Measurements from ENCODE around the gene KLHL1.

KLHL1 gene

DNA sequence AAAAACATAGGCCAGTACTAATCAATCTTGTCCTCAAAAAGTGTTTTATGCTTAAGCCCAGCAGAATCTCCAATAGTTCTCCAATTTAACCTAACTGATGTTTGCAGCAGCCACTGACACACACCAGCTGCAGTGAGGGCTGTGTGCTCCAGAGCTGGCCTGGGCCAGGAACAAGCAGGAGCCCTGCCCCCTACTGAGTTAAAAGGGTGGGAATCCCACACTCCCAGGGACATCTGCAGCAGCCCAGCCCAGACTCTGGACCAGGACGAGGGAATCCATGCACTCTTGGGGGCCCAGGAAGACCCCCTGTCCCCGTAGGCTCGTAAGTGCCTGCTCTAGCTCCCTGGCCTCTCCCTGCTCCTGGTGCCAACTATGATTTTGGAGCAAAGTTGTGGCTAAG, 92.1 kb downstream of the KLHL1 start:
- DNase-seq (ENCODE audit: low spot score) = no peak
- TF ChIP-seq, protein P1, sequence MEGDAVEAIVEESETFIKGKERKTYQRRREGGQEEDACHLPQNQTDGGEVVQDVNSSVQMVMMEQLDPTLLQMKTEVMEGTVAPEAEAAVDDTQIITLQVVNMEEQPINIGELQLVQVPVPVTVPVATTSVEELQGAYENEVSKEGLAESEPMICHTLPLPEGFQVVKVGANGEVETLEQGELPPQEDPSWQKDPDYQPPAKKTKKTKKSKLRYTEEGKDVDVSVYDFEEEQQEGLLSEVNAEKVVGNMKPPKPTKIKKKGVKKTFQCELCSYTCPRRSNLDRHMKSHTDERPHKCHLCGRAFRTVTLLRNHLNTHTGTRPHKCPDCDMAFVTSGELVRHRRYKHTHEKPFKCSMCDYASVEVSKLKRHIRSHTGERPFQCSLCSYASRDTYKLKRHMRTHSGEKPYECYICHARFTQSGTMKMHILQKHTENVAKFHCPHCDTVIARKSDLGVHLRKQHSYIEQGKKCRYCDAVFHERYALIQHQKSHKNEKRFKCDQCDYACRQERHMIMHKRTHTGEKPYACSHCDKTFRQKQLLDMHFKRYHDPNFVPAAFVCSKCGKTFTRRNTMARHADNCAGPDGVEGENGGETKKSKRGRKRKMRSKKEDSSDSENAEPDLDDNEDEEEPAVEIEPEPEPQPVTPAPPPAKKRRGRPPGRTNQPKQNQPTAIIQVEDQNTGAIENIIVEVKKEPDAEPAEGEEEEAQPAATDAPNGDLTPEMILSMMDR (IDR thresholded peaks at IDR 0.05) = no peak

DNA sequence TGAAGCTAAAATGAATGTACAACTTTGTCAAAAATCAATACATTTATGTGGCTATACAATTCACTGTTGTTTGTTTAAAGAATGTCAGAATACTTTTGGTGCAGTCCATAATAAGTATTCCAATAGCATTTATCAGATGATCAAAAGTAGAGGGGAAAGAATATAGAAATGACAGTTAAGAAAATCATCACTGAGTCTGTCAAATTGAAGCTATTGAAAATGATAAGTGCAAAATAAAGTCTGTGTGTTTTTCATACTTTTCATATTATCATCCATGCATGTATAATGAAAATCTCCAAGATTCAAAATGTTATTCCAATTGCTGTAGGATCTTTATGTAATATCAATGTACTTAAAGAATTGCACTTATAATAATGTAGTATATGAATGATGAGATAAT, 93.9 kb downstream of the KLHL1 start:
- Histone ChIP-seq H3K4me3 (no peak overlapping the region), H3K27ac (no peak overlapping the region)
- TF ChIP-seq, protein P1 (IDR thresholded peaks at IDR 0.05) = no peak
- no peak for DNase-seq (ENCODE audit: low spot score)

More for the DNA sequence above, 92.1 kb downstream of the KLHL1 start:
- no peak overlapping the region for H3K4me3 ChIP-seq
- no peak overlapping the region for H3K27ac ChIP-seq

DNA sequence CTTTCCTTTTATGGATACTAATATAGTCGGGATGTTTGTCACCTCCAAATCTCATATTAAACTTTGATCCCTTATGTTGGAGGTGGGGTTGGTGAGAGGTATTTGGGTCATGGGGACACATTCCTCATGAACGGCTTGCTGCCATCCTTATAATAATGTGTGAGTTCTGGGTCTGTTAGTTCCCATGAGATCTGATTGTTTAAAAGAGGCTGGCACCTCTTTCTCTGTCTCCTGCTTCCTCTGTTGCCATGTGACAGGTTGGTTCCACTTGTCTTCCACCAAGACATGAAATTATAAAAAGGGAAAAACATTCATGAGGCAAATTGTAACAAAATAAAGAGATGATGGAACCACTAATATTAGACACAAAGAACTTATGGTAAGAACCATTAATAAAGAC, 108.4 kb downstream of the KLHL1 start:
- DNase-seq (ENCODE audit: low spot score) = no peak
- Histone ChIP-seq H3K4me3 (no peak overlapping the region), H3K27ac (no peak overlapping the region)
- TF ChIP-seq, protein P1 (IDR thresholded peaks at IDR 0.05) = no peak

DNA sequence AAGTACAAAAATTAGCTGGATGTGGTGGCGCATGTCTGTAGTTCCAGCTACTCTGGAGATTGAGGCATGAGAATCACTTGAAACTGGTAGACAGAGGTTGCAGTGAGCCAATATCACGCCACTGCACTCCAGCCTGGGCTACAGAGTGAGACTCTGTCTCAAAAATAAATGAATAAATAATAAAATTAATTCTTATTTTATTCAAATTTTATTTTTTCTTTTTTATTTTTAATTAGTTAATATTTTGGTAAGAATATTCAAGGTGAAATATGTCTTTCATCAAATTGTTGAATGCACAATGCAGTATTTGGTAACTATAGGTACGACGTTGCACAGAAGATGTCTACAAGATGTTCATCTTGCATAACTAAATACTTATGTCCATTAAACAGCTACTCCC, 111.2 kb downstream of the KLHL1 start:
- TF ChIP-seq, protein P1 (IDR thresholded peaks at IDR 0.05) = no peak
- Histone ChIP-seq H3K4me3 (no peak overlapping the region), H3K27ac (no peak overlapping the region)
- no peak for DNase-seq (ENCODE audit: low spot score)

DNA sequence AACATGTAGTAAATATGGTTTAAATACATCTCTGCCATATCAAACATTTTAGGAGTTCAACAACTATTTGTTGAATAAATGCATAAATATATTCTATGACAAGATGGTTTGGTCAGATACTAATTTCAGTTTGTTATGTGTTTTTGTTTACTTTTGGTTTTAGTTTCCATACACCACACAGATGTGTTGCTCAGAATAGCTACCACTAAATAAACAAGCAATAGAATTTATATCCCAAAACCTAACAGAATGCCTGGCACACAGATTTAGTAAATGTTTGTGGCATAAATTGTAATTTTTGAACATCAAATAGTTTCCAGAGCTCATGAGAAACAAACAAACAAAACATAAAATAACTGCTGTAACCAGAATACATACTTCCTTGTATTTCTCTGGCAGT, 127.5 kb downstream of the KLHL1 start:
- DNase-seq (ENCODE audit: low spot score) = no peak
- no peak overlapping the region for H3K4me3 ChIP-seq
- TF ChIP-seq, protein P1 (IDR thresholded peaks at IDR 0.05) = no peak
- no peak overlapping the region for H3K27ac ChIP-seq

DNA sequence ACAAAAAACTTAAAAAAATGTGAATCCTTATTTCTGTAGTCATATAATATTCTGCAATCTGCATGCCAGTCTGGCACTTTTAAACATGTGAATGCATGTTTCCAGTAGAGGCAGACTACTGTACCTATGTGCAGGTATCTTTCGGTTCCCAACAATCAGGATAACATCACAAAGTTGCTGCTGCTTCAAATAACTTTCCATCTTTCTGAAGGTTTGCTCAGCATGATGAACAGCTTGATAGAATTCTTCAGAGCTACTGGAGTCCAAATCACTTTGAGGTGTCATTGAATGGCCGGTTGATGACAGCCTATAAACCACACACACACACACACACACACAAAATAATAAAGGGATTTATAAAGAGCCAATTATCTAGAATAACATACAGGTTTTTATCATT, 132.8 kb downstream of the KLHL1 start:
- Histone ChIP-seq H3K27ac (no peak overlapping the region), H3K4me3 (no peak overlapping the region)
- TF ChIP-seq, protein P1 (IDR thresholded peaks at IDR 0.05) = no peak
- no peak for DNase-seq (ENCODE audit: low spot score)

DNA sequence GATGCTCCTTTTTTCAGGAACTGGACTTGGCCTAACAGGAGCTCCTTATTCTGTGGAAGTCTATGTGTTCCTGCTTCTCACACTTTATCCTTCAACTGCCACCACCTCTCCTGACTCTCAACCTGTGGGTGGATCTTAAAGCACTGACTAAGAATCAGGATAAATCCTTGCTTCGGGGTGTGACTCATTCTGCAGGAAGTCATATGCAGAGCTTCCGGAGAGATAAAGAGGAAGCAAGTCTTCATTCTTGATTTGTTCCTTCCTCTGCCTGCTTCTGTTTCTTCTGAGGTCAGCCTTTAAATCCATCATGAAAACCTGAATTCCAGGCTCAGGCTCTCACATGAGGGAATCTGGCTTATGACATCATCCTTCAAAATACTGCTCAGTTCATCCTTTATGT, 137.7 kb downstream of the KLHL1 start:
- Histone ChIP-seq H3K27ac (no peak overlapping the region), H3K4me3 (no peak overlapping the region)
- no peak for DNase-seq (ENCODE audit: low spot score)
- TF ChIP-seq, protein P1 (IDR thresholded peaks at IDR 0.05) = no peak

Measured in coronary artery (tissue), 2 donors.